Activated CD8-positive, alpha-beta T cell treated with anti-CD3 and anti-CD28 coated beads, Interleukin-2, amount 10 ng/mL, durations not matched to agents 7 days and 5 days (primary cell): Measurements from ENCODE around the gene FOXO3. TPM values are rescaled to one million over a fixed set of nuclear protein-coding genes. Genes with fewer than 3 reads are reported as not detected.

Source experiments
- ATAC-seq: fragments of 150-1000 bp; cut with Tn5 transposase; one replicate; pipeline ENCODE4 v1.10.0; 2021; ENCODE audit warnings: moderate library complexity
- CTCF ChIA-PET: fragments of 350-600 bp; sonication (Branson Sonifier 250); formaldehyde crosslinking; loops from one replicate; lab custom pipeline; 2021; ENCODE audit warnings: antibody characterized with exemption; lab: Charles Lee
- POLR2A ChIA-PET: fragments of 350-600 bp; sonication (Branson Sonifier 250); formaldehyde crosslinking; loops from one replicate; lab custom pipeline; 2021; ENCODE audit warnings: antibody characterized with exemption; lab: Charles Lee
- DNase-seq: peaks from one replicate; pipeline ENCODE4 v3.0.0-alpha.2; 2020
- H3K27ac Mint-ChIP-seq: one replicate; pipeline ENCODE4 v1.8.0; 2021; ENCODE audit warnings: mild to moderate bottlenecking, mixed read lengths
- H3K27me3 Mint-ChIP-seq: one replicate; pipeline ENCODE4 v1.8.0; 2021; ENCODE audit warnings: low read depth, mixed read lengths
- H3K36me3 Mint-ChIP-seq: one replicate; pipeline ENCODE4 v1.8.0; 2021; ENCODE audit warnings: low read depth, mixed read lengths
- H3K4me1 Mint-ChIP-seq: one replicate; pipeline ENCODE4 v1.8.0; 2021; ENCODE audit warnings: low read depth, mixed read lengths
- H3K4me3 Mint-ChIP-seq: one replicate; pipeline ENCODE4 v1.8.0; 2021; ENCODE audit warnings: mild to moderate bottlenecking, mixed read lengths
- H3K9me3 Mint-ChIP-seq: one replicate; pipeline ENCODE4 v1.8.0; 2022; ENCODE audit warnings: mixed read lengths; ENCODE audit not compliant: insufficient read depth
- total RNA-seq, 2 experiments: library from RNA; stranded (reverse); gene quantifications; one replicate each; pipeline ENCODE4 v1.2.3, GENCODE V29; 2021

The FOXO3 gene
- total RNA-seq, 2 experiments from 2014 or later: 12.2 to 12.3 TPM

- H3K4me3 Mint-ChIP-seq: no peak overlapping the region
- CTCF ChIA-PET: no interaction called here
- no peaks in the 10 kb centered on the region for H3K36me3 Mint-ChIP-seq
- H3K27me3 Mint-ChIP-seq: peaks cover 5% of the 10 kb centered on the region
- POLR2A ChIA-PET: no interaction called here
- no peaks in the 10 kb centered on the region for H3K9me3 Mint-ChIP-seq
- DNase-seq: no peak
- no peak overlapping the region for H3K27ac Mint-ChIP-seq
- no peaks in the 10 kb centered on the region for H3K4me1 Mint-ChIP-seq
- ATAC-seq: no peak
These were observed 171.6 kb downstream of the FOXO3 start for GRCh38 chr6:108732091-108732870.

- H3K36me3 Mint-ChIP-seq: no peaks in the 10 kb centered on the region
- no peaks in the 10 kb centered on the region for H3K4me1 Mint-ChIP-seq
- H3K27ac Mint-ChIP-seq: no peak overlapping the region
- DNase-seq: no peak
- H3K9me3 Mint-ChIP-seq: no peaks in the 10 kb centered on the region
- ATAC-seq: no peak
- ChIA-PET POLR2A (no interaction called here), CTCF (no interaction called here)
- no peak overlapping the region for H3K4me3 Mint-ChIP-seq
- peaks cover 5% of the 10 kb centered on the region for H3K27me3 Mint-ChIP-seq
These were observed 172.3 kb downstream of the FOXO3 start for GRCh38 chr6:108733051-108733450.

- Mint-ChIP-seq H3K9me3 (no peaks in the 10 kb centered on the region), H3K36me3 (no peaks in the 10 kb centered on the region), H3K27me3 (peaks cover 5% of the 10 kb centered on the region), H3K27ac (no peak overlapping the region), H3K4me3 (no peak overlapping the region), H3K4me1 (no peaks in the 10 kb centered on the region)
- ATAC-seq: no peak
- ChIA-PET POLR2A (no interaction called here), CTCF (no interaction called here)
- DNase-seq: no peak
These were observed 173.1 kb downstream of the FOXO3 start for GRCh38 chr6:108733706-108734265.
